Fibroblast of lung (primary cell): ENCODE measurements around the gene AKAP8. TPM values are rescaled to one million over a fixed set of nuclear protein-coding genes. Genes with fewer than 3 reads are reported as not detected.

ENCODE experiments used
- DNase-seq, 2 donors: peaks; one replicate each; pipeline versions ENCODE4 v3.0.0 to v3.0.0-alpha.2; 2010; ENCODE audit warnings: low read depth in 2 of 2
- H2AFZ ChIP-seq: 2 replicates; pipeline ENCODE4 v1.5.1; 2012; ENCODE audit warnings: low read length, control low read depth, inconsistent platforms
- H3K27ac ChIP-seq: 2 replicates; pipeline ENCODE4 v1.5.1; 2011; ENCODE audit warnings: low read length, control low read depth; ENCODE audit not compliant: insufficient read depth
- H3K27me3 ChIP-seq: 2 replicates; pipeline ENCODE4 v1.5.1; 2011; ENCODE audit warnings: mild to moderate bottlenecking, low read length; ENCODE audit not compliant: control insufficient read depth, insufficient read depth
- H3K36me3 ChIP-seq: 2 replicates; pipeline ENCODE4 v1.5.1; 2011; ENCODE audit warnings: low read length; ENCODE audit not compliant: control insufficient read depth, insufficient read depth
- H3K4me1 ChIP-seq: 2 replicates; pipeline ENCODE4 v1.5.1; 2011; ENCODE audit warnings: low read length; ENCODE audit not compliant: control insufficient read depth, insufficient read depth; ENCODE audit errors: extremely low read depth
- H3K4me2 ChIP-seq: 2 replicates; pipeline ENCODE4 v1.5.1; 2011; ENCODE audit warnings: low read length, control low read depth; ENCODE audit not compliant: insufficient read depth; ENCODE audit errors: extremely low read depth
- H3K4me3 ChIP-seq, 4 experiments: fragments of 200-600 bp in 1 of 4; sonication (generic) in 1 of 4; replicated peaks in 1 of 4; 2 replicates each; pipeline ENCODE4 v1.5.1; 2011 to 2016; ENCODE audit warnings: low read length in 4 of 4, low read depth in 3 of 4, mild to moderate bottlenecking in 3 of 4, control low read depth in 2 of 4, inconsistent platforms in 1 of 4, mixed read lengths in 1 of 4; ENCODE audit not compliant: insufficient read depth in 1 of 4; ENCODE audit errors: control extremely low read depth in 1 of 4
- H3K79me2 ChIP-seq: 2 replicates; pipeline ENCODE4 v1.5.1; 2012; ENCODE audit warnings: mild to moderate bottlenecking, low read length, inconsistent platforms; ENCODE audit not compliant: control insufficient read depth, insufficient read depth
- H3K9ac ChIP-seq: 2 replicates; pipeline ENCODE4 v1.5.1; 2011; ENCODE audit warnings: mild to moderate bottlenecking, low read length, control low read depth; ENCODE audit not compliant: insufficient read depth
- H3K9me3 ChIP-seq: 2 replicates; pipeline ENCODE4 v1.5.1; 2012; ENCODE audit warnings: low read depth, low read length; ENCODE audit not compliant: control insufficient read depth, insufficient read depth
- H4K20me1 ChIP-seq: 2 replicates; pipeline ENCODE4 v1.5.1; 2011; ENCODE audit warnings: low read length; ENCODE audit not compliant: control insufficient read depth, insufficient read depth; ENCODE audit errors: extremely low read depth
- CTCF ChIP-seq, 2 donors: IDR thresholded peaks in 1 of 2; conservative IDR thresholded peaks in 1 of 2; 1 replicate in 1 of 2; 2 replicates in 1 of 2; pipeline ENCODE4 v1.5.1; 2011 to 2012; ENCODE audit warnings: low read length in 2 of 2, control low read depth in 1 of 2, inconsistent platforms in 1 of 2, low read depth in 1 of 2, mild to moderate bottlenecking in 1 of 2
- EZH2 ChIP-seq: IDR thresholded peaks from 2 replicates; pipeline ENCODE4 v1.5.1; 2012; ENCODE audit warnings: low read length, control low read depth, mild to moderate bottlenecking; ENCODE audit errors: missing control alignments
- polyA plus RNA-seq, 2 donors: library from polyadenylated mRNA; depleted of rRNA in 1 of 2; stranded (reverse) in 1 of 2; unstranded in 1 of 2; fragments of >200 nt; gene quantifications; 2 replicates each; pipeline ENCODE4 v1.2.1, GENCODE V29; 2011 to 2012; ENCODE audit warnings: missing spikeins in 1 of 2
- total RNA-seq: library from RNA; depleted of rRNA; stranded (reverse); fragments of >200 nt; gene quantifications from 2 replicates; pipeline ENCODE4 v1.2.1, GENCODE V29; 2014

The AKAP8 gene
- total and polyA plus RNA-seq, 2 donors (not counting 1 experiment from before 2014, with no cell fraction given): 9.9 to 13.0 TPM

DNA sequence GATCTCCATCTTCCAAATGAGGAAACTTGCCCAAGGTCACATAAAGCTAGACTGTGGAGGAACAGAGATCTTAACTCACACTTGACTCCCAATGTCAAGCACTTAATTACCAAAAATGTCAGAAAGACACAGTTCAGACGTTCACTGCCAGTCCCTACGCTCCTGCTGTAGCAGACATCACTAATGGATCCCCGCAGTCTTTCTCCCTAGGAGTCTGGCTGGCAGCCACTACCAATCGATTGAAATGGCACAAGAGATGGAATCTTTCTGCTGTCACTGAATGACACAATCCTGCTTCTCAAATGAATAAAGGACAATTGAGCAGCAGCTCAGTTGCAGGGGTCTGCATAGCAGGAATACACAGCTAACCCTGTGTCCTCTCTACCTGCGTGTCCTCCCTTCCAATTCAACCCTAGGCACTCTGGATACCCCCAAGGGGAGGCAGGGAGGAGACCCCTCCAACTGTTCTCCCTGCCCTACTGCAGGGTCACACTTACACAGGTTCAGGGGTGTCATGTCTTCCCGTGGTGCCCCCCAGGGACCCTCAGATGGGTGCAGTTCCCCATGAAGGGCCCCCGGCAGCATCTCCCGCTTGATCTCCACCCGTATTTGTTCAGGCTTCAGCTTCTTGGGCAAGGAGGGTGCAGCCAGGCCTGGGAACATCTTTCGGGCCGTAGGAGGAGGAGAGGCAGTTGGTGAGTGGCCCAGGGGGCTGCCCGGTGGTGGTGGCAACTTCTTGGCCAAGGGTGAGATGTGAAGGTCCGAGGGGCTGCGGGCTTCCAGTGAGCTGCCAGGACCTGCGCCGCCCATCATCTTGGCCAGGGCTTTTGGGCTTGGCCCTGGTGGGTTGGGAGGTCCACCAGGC lies 47.1 kb upstream of the AKAP8 start:
- Histone ChIP-seq H3K27me3 (no peaks in the 10 kb centered on the region), H3K9me3 (no peaks in the 10 kb centered on the region), H4K20me1 (no peaks in the 10 kb centered on the region), H2AFZ (no peak overlapping the region), H3K36me3 (peaks cover 33% of the 10 kb centered on the region), H3K27ac (no peak overlapping the region), H3K79me2 (peaks cover 35% of the 10 kb centered on the region), H3K4me3 (no peak overlapping the region), H3K9ac (no peak overlapping the region), H3K4me1 (peaks cover 7% of the 10 kb centered on the region), H3K4me2 (no peak overlapping the region)
- TF ChIP-seq CTCF (conservative IDR thresholded peaks at IDR 0.05 in 1 of 2, IDR thresholded peaks at IDR 0.05 in 1 of 2; ENCODE audit: low read depth in 1 of 2, low read length in 2 of 2) (no peak), EZH2 (no peak)
- DNase-seq: no peak

- H3K9me3 ChIP-seq: no peaks in the 10 kb centered on the region
- no peak for DNase-seq
- no peak overlapping the region for H3K4me2 ChIP-seq
- no peak overlapping the region for H3K4me3 ChIP-seq
- TF ChIP-seq EZH2 (no peak), CTCF (conservative IDR thresholded peaks at IDR 0.05 in 1 of 2, IDR thresholded peaks at IDR 0.05 in 1 of 2; ENCODE audit: low read depth in 1 of 2, low read length in 2 of 2) (no peak)
- H3K9ac ChIP-seq: no peak overlapping the region
- H3K36me3 ChIP-seq: peaks cover 31% of the 10 kb centered on the region
- H3K79me2 ChIP-seq: peaks cover 22% of the 10 kb centered on the region
- no peak overlapping the region for H2AFZ ChIP-seq
- no peaks in the 10 kb centered on the region for H3K27me3 ChIP-seq
- no peak overlapping the region for H3K27ac ChIP-seq
- H3K4me1 ChIP-seq: no peaks in the 10 kb centered on the region
- H4K20me1 ChIP-seq: no peaks in the 10 kb centered on the region
These were observed 45.8 kb upstream of the AKAP8 start for GRCh38 chr19:15425321-15425950.

- DNase-seq: no peak
- H2AFZ ChIP-seq: no peak overlapping the region
- H3K4me1 ChIP-seq: no peaks in the 10 kb centered on the region
- no peaks in the 10 kb centered on the region for H3K9me3 ChIP-seq
- H3K36me3 ChIP-seq: peaks cover 31% of the 10 kb centered on the region
- no peak overlapping the region for H3K4me2 ChIP-seq
- H3K79me2 ChIP-seq: peaks cover 15% of the 10 kb centered on the region
- H4K20me1 ChIP-seq: no peaks in the 10 kb centered on the region
- no peak for TF ChIP-seq EZH2
- TF ChIP-seq CTCF (conservative IDR thresholded peaks at IDR 0.05 in 1 of 2, IDR thresholded peaks at IDR 0.05 in 1 of 2; ENCODE audit: low read depth in 1 of 2, low read length in 2 of 2): no peak
- H3K9ac ChIP-seq: no peak overlapping the region
- no peaks in the 10 kb centered on the region for H3K27me3 ChIP-seq
- H3K27ac ChIP-seq: no peak overlapping the region
- no peak overlapping the region for H3K4me3 ChIP-seq
These were observed 45.2 kb upstream of the AKAP8 start for GRCh38 chr19:15424692-15425272.
